Limb (tissue), 2 donors: Measurements from ENCODE around the gene DHRSX.
"Not testable (repeated sequence)": the region's sequence is repeated elsewhere in the genome, so short reads cannot be mapped to it uniquely, and the experiment has no call there.

Experiments
- DNase-seq, 2 donors: peaks; one replicate each; pipeline ENCODE4 v3.0.0-alpha.2; 2016; ENCODE audit errors: extremely low spot score in 2 of 2

The DHRSX gene

GRCh38 chrX:2457289-2458133 lies 43.3 kb downstream of the DHRSX start:
- no peak for DNase-seq

GRCh38 chrX:2456091-2456490 lies 44.7 kb downstream of the DHRSX start:
- not testable (repeated sequence) for DNase-seq

DNA sequence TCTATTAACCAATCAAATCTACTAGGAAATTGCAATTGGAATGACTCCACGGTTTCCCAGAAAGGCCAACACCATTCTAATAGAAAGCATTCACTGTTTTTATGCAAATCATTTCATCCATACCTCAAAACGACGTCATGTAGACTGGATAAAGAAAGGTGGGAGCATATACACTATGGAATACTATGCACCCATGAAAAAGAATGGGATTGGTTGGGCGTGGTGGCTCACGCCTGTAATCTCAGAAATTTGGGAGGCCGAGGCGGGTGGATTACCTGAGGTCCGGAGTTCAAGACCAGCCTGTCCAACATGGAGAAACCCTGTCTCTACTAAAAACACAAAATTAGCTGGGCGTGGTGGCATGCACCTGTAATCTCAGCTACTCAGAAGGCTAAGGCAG lies 46.2 kb downstream of the DHRSX start:
- DNase-seq: not testable (repeated sequence)

DNA sequence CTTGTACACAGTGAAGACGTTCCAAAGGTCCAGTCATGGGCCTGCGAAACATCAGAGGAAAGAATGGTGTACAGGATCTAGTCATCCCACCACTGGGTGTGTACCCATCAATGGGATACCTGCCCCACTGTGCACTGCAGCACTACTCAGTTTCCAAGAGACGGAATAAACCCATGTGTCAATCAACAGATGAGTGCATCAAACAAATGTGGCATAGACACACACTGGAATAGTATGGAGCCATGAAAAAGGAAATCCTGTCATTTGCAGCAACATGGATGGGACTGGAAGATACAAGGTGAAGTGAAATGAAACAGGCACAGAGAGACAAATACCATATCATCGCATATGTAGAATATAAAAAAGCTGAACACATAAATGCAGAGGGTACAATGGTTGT lies 48.0 kb downstream of the DHRSX start:
- no peak for DNase-seq

DNA sequence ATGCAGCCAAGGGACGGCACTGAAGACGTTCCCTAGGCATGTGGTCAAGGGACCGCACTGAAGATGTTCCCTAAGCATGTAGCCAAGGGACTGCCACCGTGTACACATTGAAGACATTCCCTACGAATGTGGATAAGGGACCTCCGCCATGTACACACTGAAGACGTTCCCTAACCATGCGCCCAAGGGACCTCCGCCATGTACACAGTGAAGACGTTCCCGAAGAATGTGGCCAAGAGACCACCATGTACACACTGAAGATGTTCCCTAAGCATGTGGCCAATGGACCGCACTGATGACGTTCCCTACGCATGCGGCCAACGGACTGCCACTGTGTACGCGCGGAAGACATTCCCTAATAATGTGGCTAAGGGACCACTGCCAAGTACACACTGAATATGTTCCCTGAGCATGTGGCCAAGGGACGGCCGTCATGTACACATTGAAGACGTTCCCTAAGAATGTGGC lies 48.4 kb downstream of the DHRSX start:
- no peak for DNase-seq

- no peak for DNase-seq
Observed at GRCh38 chrX:2451501-2452316, 49.1 kb downstream of the DHRSX start.

GRCh38 chrX:2450681-2451080 lies 50.1 kb downstream of the DHRSX start:
- no peak for DNase-seq

DNA sequence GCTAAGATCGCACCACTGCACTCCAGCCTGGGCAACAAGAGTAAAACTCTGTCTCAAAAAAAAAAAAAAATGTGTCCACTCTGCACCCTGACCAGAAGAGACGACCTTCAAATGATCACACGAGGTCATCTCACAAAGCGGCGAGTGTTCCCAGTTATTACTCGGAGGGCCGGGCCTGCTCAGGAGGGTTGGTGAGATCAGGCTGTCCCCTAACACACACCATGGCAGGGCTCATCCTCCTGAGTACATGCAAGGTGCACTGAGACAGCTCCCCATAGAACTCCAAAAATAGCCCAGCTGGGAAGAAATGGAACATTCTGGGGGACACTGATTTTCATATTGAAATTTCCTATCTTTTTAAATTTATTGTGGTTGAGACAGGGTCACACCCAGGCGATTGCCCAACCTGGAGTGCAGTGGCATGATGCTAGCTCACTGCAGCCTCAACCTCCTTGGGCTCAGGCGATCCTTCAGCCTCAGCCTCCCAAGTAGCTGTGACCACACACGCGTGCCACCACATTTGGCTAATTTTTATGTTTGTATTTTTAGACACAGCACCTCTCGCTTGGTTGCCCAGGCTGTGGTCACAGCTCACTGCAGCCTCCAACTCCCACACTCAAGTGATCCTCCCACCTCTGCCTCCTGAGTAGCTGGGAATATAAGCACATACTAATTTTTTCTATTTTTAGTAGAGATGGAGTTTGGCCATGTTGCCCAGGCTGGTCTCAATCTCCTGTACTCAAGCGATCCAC lies 51.5 kb downstream of the DHRSX start:
- no peak for DNase-seq

GRCh38 chrX:2447484-2447883 lies 53.3 kb downstream of the DHRSX start:
- no peak for DNase-seq

DNA sequence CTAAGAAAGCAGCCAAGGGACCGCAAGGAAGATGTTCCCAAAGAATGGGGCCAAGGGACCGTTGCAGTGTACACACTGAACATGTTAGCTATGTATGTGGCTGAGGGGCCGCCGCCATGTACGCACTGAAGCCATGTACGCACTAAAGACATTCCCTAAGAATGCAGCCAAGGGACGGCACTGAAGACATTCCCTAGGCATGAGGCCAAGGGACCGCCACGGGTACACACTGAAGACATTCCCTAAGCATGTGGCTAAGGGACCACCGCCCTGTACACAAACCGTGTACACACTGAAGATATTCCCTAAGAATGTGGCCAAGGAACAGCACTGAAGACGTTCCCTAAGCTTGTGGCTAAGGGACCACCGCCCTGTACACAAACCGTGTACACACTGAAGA lies 54.0 kb downstream of the DHRSX start:
- no peak for DNase-seq

DNA sequence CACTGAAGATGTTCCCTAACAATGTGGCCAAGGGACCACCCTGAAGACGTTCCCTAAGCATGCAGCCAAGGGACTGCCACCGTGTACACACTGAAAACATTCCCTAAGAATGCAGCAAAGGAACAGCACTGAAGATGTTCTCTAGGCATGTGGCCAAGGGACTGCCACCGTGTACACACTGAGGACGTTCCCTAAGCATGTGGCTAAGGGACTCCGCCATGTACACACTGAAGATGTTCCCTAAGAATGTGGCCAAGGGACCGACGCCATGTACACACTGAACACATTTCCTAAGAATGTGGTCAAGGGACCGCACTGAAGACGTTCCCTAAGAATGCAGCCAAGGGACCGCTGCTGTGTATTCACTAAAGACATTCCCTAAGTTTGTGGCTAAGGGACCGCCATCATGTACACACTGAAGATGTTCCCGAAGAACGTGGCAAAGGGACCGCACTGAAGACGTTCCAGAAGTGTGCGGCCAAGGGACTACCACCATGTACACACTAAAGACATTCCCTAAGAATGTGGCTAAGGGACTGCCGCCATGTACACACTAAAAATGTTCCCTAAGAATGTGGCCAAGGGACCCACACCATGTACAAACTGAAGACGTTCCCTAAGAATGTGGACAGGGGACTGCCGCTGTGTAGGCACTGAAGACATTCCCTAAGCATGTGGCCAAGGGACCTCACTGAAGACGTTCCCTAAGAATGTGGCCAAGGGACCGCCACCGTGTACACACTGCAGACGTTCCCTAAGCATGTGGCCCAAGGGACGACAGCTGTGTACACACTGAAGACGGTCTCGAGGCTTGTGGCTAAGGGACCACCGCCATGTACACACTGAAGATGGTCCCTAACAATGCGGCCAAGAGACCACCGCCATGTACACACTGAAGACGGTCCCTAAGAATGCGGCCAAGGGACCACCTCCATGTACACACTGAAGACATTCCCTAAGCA lies 54.8 kb downstream of the DHRSX start:
- no peak for DNase-seq

DNA sequence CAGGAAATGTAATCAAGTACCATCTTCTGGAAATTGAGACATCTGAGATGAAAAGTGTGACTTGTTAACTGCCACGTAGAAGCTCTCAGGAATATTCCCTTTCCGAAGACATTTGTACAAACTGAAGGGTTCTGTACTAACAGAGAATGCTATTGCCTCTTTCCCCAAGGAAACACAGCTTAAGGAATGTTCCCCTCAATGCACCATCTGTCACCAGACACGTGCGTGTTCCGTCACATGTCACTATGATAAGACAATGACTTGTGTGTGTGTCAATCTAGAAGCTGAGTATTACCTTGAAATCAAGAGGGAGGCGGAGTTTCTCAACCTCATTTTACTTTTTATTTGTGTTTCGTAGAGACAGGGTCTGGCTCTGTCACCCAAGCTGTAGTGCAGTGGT lies 58.1 kb downstream of the DHRSX start:
- DNase-seq: no peak

DNA sequence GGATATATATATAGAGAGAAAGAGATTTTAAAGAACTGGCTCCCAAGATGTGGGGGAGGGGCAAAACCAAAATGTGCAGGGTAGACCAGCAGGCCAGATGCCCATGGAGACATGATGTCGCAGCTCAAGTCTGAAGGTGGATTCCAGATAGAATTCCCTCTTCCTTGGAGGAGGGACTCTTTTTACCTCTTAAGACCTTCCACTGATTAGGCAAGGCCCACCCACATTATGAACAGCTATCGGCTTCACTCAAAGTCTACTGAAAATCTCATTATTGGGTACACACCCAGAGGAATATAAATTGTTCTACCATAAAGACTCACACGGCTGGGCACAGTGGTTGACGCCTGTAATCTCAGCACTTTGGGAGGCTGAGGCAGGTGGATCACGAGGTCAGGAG lies 59.3 kb downstream of the DHRSX start:
- no peak for DNase-seq

DNA sequence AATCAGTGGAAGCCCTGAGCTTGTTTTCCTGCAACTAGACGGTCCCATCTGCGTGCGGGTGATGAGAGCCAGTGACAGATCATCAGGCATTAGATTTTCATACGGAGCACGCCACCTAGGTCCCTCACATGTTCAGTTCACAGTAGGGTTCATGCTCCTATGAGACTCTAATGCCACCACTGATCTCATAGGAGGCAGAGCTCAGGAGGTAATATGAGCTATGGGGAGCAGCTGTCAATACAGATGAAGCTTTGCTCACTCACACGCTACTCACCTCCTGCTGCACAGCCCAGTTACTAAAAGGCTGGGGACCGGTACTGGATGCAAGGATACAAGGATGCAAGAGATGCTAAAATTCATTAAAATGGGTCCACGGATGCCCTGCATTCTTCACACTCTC lies 61.2 kb downstream of the DHRSX start:
- DNase-seq: no peak

DNA sequence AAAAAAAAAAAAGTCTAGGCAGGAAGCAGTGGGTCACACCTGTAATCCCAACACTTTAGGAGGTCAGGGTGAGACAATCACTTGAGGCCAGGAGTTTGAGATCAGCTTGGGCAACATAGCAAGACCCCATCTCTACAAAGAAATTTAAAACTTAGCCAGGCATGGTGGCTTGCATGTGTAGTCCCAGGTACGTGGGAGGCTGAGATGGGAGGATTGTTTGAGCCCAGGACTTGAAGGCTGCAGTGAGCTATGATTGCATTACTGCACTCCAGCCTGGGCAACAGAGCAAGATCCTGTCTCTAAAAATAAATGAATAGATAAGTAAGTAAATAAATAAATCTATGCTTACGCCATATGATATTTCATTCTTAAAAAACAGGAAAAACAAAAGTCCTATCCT lies 65.3 kb downstream of the DHRSX start:
- no peak for DNase-seq

GRCh38 chrX:2434270-2435163 lies 66.3 kb downstream of the DHRSX start:
- DNase-seq: peak in 1 of 2 donors; percentile 40

GRCh38 chrX:2432298-2432863 lies 68.4 kb downstream of the DHRSX start:
- DNase-seq: no peak

DNA sequence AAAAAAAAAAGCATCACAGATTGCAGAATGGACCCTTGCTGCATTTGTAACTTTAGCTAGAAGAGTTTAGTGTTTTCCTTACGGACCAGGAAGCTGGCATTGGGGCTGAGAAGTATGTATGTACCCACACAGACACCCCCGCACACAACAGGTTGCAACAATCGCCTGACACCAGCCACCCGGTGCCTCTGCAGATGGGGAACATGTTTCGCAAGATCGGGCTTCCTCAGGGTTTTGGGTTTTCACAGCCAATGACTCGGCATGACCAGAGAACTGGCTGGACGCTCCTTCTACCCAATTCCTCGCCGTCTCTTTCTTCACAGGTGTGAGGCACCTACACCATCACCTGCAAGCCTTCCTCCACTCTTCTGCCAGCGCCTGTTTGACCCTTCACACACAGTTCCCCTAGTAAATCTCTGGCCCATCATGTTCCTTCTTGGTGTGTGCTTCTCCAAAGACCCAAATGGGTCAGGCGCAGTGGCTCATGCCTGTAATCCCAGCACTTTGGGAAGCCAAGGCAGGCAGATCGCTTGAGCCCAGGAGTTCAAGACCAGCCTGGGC lies 70.4 kb downstream of the DHRSX start:
- DNase-seq: no peak

GRCh38 chrX:2427737-2428136 lies 73.0 kb downstream of the DHRSX start:
- no peak for DNase-seq
